KMS-11 (cell line): ENCODE measurements around the gene MAP4.

ENCODE experiments used
- H2AFZ ChIP-seq: fragments of 200-600 bp; sonication (generic); 2 replicates; pipeline ENCODE4 v1.6.1; 2016; ENCODE audit warnings: antibody characterized with exemption, mixed run types, low read depth
- H3K27ac ChIP-seq: fragments of 200-600 bp; sonication (generic); 2 replicates; pipeline ENCODE4 v1.6.1; 2016; ENCODE audit warnings: mild to moderate bottlenecking, mixed run types
- H3K27me3 ChIP-seq: fragments of 200-600 bp; sonication (generic); 2 replicates; pipeline ENCODE4 v1.6.1; 2017; ENCODE audit warnings: mild to moderate bottlenecking, low read depth, mixed run types, moderate library complexity; ENCODE audit not compliant: insufficient read depth
- H3K36me3 ChIP-seq: fragments of 200-600 bp; sonication (generic); 2 replicates; pipeline ENCODE4 v1.6.1; 2017; ENCODE audit warnings: mild to moderate bottlenecking, mixed run types; ENCODE audit not compliant: insufficient read depth
- H3K4me1 ChIP-seq: fragments of 200-600 bp; sonication (generic); 2 replicates; pipeline ENCODE4 v1.6.1; 2016; ENCODE audit warnings: mild to moderate bottlenecking, low read depth, mixed run types; ENCODE audit not compliant: poor library complexity, severe bottlenecking
- H3K4me2 ChIP-seq: fragments of 200-600 bp; sonication (generic); 2 replicates; pipeline ENCODE4 v1.7.0; 2016; ENCODE audit warnings: mild to moderate bottlenecking, mixed run types
- H3K4me3 ChIP-seq: fragments of 200-600 bp; sonication (generic); IDR thresholded peaks from 2 replicates; pipeline ENCODE4 v1.6.1; 2017; ENCODE audit warnings: low read depth, low read length, mixed read lengths; ENCODE audit not compliant: insufficient read depth
- H3K79me2 ChIP-seq: fragments of 200-600 bp; sonication (generic); 2 replicates; pipeline ENCODE4 v1.6.1; 2016; ENCODE audit warnings: low read depth, mixed run types; ENCODE audit not compliant: insufficient read depth
- H3K9ac ChIP-seq: fragments of 200-600 bp; sonication (generic); 2 replicates; pipeline ENCODE4 v1.6.1; 2016; ENCODE audit warnings: mild to moderate bottlenecking, mixed run types
- H4K20me1 ChIP-seq: fragments of 200-600 bp; sonication (generic); 2 replicates; pipeline ENCODE4 v1.6.1; 2016; ENCODE audit warnings: mild to moderate bottlenecking, mixed run types; ENCODE audit not compliant: insufficient read depth
- CTCF ChIP-seq: fragments of 200-600 bp; sonication (generic); conservative IDR thresholded peaks from 2 replicates; pipeline ENCODE4 v1.6.1; 2017; ENCODE audit warnings: low read depth, mild to moderate bottlenecking, antibody characterized with exemption, low read length, moderate library complexity, mixed read lengths

Gene MAP4

GRCh38 chr3:47961036-47961435 is 55.2 kb downstream of the MAP4 start:
- Histone ChIP-seq H3K27ac (no peak overlapping the region), H3K4me3 (no peak overlapping the region), H3K4me1 (peaks cover 55% of the 10 kb centered on the region), H3K36me3 (no peaks in the 10 kb centered on the region), H3K27me3 (no peaks in the 10 kb centered on the region), H3K9ac (no peak overlapping the region), H3K4me2 (peak overlapping the region; percentile 43; the same call in 1 of the 2 replicates), H3K79me2 (no peaks in the 10 kb centered on the region), H2AFZ (no peak overlapping the region), H4K20me1 (no peaks in the 10 kb centered on the region)
- no peak for TF ChIP-seq CTCF

GRCh38 chr3:47956521-47956920 is 59.7 kb downstream of the MAP4 start:
- no peak for TF ChIP-seq CTCF
- Histone ChIP-seq H3K9ac (no peak overlapping the region), H3K27me3 (no peaks in the 10 kb centered on the region), H4K20me1 (no peaks in the 10 kb centered on the region), H3K27ac (no peak overlapping the region), H2AFZ (no peak overlapping the region), H3K4me3 (no peak overlapping the region), H3K79me2 (no peaks in the 10 kb centered on the region), H3K36me3 (no peaks in the 10 kb centered on the region), H3K4me1 (peaks cover 10% of the 10 kb centered on the region), H3K4me2 (no peak overlapping the region)

- Histone ChIP-seq H3K79me2 (no peaks in the 10 kb centered on the region), H2AFZ (no peak overlapping the region), H3K4me3 (no peak overlapping the region), H3K36me3 (no peaks in the 10 kb centered on the region), H3K4me1 (no peaks in the 10 kb centered on the region), H3K4me2 (no peak overlapping the region), H3K27me3 (no peaks in the 10 kb centered on the region), H3K9ac (no peak overlapping the region), H4K20me1 (no peaks in the 10 kb centered on the region), H3K27ac (no peak overlapping the region)
- TF ChIP-seq CTCF, result no peak
These were observed 61.6 kb downstream of the MAP4 start for GRCh38 chr3:47954567-47954966.

GRCh38 chr3:47950453-47951169 is 65.6 kb downstream of the MAP4 start:
- Histone ChIP-seq H3K27ac (no peak overlapping the region), H4K20me1 (no peaks in the 10 kb centered on the region), H3K36me3 (no peaks in the 10 kb centered on the region), H3K9ac (no peak overlapping the region), H2AFZ (no peak overlapping the region), H3K79me2 (no peaks in the 10 kb centered on the region), H3K4me2 (no peak overlapping the region), H3K27me3 (no peaks in the 10 kb centered on the region), H3K4me3 (no peak overlapping the region), H3K4me1 (no peaks in the 10 kb centered on the region)
- TF ChIP-seq CTCF, result no peak
